Fibroblast of skin of left quadriceps (primary cell): ENCODE measurements around the gene FAM53A.
A peak's percentile ranks its signal among the peaks of the same experiment; 100 is the strongest.
"Not testable (repeated sequence)": the region's sequence is repeated elsewhere in the genome, so short reads cannot be mapped to it uniquely, and the experiment has no call there.

Experiments
- DNase-seq, 2 experiments: peaks; one replicate each; pipeline ENCODE4 v3.0.0-alpha.2; 2013; ENCODE audit warnings: low read depth in 2 of 2

Gene FAM53A

DNA sequence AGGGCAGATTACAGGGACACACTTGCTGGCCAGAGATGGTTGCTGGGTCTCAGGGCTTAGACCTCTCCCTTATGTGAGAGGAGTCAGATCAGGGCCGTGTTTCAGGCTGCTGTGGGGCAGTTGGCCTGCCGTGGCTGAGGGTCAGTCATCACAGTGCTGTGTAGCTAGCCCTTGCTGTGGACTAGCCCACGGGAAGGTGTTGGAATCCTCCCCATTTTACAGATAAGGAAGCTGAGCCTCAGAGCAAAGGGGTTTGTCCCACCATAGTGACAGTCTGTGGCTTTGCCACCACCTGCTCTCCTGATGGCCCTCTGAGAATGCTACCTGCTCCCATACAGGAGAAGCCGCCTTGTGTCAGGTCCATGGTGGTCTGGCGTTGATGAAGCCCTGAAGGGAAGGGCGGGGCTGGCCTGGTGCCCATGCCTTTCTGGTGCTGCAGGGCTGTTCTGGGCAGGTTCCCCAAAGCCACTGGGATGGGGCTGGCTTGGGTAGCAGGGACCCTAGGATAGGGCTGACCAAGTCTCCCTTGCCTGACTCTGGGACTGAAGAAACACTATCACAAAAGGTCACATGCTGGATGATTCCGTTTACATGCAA, 2.4 kb upstream of the FAM53A start:
- no peak for DNase-seq

DNA sequence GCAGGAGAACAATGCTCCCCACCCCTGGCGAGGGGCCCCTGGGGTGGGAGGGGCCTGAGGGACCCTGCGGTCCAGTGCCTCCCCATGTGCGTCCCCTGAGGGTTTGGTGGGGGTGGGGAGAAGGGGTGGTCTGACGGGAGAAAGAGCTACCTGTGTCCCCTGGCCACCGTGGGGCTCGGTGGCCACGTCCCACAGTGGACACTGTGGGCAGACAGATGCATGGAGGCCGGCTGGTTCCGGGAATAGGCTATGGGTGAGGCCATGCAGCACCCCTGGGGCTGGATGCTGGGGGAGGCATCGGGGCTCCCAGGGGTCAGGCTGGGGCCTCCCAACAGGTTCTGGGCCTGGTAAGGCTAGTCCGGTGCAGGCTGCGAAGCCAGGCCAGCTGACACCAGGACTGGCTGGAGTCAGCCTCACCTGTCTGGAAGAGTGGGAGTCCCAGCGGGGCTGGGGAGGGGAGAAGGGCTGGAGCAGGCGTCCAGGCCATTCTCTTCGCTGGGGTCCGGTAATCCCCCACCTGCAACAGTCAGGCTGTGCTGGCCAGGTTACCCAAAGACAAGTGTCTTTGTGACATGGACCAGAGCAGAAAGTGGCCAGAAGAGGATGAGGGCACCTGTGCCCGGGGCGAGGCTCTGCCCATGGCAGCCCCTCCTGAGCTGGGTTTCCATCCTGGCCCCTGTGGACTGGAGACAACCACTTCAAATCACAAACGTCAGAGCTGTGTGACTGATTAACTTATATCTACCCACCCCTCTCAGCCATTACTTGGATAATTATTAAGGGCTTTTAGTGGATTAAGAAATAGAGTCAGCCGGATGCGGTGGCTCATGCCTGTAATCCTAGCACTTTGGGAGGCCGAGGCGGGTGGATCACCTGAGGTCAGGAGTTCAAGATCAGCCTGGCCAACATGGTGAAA, 1.4 kb upstream of the FAM53A start:
- DNase-seq = no peak

DNA sequence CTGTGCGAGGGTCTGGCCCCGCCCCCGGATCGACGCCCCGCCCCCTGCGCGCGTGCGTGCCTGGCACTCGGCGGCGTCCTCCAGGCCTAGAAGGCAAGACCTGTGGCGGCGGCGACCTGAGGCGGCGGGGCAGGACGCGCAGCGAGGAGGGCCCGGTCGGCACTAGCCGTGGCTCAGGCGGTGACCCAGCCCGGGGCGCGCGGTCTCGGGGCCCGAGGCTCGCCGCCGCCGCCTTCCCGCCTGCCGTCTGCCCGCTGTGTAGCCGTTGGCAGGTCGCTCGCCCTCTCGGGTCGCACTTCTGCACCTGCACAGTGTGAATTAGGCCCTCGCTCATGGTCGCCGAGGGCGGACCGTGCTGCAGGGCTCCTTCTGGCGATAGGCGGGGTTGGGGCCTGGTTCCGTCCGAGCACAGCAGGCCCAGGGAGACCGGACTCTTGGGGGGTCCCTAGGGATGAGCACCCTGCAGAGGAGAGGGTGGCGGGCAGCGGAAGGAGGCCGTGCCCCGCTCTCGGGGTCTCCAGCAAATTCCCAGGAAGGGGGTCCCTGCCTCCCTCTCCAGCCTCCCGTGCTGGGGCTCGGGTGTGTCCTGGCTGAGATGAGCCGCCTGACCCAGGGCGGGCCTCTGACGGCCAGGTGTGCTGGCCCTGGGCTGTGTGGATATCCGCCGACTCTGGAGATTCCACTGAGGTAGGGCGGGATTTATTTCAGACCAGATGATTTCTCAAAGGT, 557 bp upstream of the FAM53A start:
- no peak for DNase-seq

DNA sequence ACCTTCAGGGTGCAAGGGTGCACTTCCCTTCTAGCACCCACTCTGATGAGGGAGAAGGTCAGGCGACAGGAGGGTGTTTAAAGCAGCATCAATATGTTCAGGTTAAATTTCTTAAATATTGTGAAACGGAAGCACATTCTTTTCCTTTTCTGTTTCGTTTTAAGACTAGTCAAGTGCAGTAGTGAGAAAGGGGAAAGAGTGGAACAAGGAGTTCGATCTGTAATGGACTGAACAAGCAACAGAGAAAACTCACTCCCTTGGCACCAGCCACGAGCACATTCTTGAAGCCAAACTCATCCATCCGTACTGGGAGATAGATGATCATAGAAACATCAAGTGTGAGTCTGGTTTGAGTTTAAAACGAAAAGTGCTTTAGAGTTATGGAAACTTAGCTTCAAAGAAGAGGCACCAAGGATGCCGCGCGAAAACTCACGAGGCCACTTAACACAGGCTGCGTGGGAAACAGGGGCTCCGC, 815 bp downstream of the FAM53A start:
- DNase-seq = peak; percentile 67 to 72

DNA sequence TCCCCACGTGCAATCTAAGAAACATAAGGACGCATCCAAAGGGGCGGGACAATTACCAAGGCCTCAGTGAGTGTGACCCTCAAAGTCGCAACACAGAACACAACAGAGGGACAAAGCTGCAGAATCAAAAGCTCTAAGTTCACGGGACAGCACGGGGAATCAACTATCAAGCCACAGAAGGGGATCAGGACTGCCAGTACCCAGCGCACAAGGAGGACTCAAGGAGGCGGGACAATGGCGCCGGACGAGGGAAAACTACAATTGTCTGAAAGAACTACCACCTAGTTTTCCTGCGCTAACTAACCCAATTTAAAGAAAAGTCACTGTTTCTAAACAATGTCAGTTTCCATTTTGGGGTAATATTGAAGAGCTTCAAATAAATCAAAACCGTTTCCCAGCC, 1.3 kb downstream of the FAM53A start:
- no peak for DNase-seq

DNA sequence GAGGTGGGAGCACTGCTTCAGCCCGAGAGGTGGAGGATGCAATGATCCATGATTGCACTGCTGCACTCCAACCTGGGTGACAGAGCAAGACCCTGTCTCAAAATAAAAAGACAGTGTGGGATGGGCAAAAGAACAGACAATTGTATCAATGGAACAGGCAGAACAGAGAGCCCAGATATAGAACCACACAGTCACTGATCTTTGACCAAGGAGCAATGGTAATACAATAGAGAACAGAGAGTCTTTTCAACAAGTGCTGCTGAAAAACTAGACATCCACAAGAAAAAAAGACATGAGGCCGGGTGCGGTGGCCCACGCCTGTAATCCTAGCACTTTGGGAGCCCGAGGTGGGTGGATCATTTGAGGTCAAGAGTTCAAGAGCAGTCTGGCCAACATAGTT, 5.9 kb downstream of the FAM53A start:
- no peak for DNase-seq

DNA sequence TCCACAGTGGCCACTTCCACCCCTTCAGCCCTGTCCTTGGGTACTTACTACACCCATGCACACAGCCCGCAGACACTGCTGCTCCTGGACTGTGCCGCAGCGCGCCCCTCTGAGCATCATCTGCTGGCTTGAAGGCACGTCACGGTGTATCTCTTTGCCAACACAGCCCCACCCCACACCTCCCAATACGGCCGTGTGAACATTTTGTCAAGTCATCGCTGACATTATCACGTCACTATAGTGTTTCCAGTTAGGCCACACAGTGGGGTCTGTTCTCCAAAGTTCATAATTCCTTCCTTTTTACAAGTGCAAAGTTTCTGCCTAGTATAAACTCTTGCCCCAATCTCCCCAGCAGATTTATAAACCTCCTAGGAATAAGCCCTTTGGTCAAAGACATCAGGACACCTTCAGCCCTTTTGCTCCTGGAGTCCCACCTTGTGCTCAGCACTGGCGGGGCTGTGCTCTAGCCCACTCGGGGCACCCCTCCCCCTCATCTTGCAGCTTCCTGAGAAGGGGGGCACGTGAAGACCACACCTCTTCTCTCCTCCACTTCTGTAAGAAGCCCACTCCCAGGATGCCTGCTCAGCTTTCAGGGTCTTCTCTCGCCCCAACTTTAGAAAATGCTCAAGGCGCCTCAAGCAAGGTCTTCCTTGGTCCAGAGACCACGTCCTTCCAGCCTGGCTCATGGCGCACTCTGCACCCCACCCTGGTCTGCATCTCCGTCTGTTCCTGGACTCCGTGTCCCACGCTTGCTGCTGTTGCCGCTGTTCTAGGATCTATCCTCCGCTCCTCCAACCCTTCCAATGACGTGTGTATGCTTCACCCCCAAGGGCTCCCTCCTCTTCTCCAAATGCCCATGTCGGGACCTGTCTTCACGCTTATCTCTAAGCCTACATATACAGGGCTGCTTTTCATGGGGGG, 7.2 kb downstream of the FAM53A start:
- DNase-seq = no peak

DNA sequence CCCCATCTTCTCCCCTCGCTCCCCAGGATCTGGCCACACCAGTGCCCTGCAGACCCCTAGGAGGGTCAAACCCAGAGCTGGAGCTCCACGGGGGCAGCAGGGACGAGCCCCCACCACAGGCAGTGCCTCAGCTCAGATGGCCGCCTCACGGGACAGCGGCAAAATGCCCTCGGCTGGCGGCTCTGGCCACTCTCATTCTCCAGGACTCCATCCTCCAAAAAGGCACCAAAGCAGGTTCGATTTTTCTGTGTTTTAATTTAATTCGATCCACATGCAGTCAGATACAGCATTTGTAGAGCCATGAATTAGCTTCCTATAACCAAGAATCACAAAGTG, 8.3 kb downstream of the FAM53A start:
- no peak for DNase-seq

DNA sequence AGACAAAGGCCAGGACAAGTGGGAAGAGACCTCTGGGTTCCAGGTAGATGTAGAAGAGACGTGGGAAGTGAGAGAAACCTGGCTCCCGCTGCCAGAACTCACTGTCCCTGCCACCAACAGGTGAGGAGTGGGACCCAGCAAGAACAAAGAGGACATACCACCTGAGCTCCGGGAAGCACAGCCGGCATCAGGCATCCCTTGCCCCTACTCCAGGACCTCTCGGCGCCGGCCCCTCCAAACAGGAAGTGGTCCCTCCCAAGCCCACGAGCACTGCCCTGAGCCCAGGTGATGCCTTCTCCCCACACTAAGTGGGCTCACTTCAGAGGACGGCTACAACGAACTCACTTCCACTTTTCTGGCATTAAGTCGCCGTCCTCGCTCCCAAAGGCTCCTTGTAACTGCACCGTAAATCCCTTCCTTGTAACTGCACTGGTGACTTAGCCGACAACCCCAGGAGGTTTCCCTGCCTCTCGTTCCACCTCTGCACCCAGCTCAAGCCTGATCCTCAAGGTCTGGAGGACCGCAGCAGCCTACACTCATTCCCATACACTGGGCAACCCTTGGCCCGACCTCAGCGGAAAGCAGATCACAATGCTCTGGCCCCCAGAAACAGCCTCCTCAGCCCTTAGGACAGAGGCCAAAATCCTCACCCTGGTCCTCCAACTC, 8.8 kb downstream of the FAM53A start:
- no peak for DNase-seq

DNA sequence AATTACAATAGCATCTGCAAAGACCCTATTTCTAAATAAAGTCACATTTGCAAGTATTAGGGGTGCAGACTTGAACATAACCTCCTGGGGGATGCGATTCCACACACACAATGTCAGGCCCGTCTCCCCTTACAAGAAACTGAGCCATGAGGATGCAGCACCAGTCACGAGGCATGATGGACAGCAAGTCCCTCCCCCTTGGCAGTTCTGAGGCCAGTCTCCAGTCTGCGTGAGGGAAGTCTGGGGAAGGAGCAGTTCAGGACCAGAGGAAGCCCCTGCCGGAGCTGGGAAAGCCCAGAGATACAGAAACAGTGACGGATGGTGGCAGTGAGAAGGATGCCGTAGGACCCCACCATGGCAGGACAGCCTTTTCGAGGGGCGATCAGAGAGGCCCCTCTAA, 9.4 kb downstream of the FAM53A start:
- DNase-seq = no peak

DNA sequence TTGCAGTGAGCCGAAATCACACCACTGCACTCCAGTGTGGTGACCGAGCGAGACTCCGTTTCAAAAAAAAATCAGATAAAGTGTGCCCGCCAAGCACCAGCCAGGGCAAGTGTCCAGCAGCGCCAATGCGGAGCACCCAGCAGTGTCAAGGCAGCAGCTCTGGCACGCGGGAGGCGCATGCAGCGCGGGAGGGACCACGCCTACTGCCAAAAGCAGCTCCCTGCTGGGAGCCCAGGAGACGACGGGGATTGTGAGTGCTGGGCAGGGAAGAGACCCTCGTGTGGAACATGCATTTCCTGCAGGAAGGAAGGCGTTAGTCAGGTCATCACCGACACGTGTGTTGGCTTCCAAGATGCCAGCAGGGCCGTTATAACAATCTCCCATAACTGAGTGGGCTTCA, 10.4 kb downstream of the FAM53A start:
- DNase-seq = no peak

DNA sequence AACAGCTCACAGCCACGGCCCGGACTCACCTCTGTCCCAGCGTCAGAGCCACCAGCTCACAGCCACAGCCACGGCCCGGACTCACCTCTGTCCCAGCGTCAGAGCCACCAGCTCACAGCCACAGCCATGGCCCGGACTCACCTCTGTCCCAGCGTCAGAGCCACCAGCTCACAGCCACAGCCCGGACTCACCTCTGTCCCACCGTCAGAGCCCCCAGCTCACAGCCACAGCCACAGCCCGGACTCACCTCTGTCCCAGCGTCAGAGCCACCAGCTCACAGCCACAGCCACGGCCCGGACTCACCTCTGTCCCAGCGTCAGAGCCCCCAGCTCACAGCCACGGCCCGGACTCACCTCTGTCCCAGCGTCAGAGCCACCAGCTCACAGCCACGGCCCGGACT, 13.1 kb downstream of the FAM53A start:
- not testable (repeated sequence) for DNase-seq

DNA sequence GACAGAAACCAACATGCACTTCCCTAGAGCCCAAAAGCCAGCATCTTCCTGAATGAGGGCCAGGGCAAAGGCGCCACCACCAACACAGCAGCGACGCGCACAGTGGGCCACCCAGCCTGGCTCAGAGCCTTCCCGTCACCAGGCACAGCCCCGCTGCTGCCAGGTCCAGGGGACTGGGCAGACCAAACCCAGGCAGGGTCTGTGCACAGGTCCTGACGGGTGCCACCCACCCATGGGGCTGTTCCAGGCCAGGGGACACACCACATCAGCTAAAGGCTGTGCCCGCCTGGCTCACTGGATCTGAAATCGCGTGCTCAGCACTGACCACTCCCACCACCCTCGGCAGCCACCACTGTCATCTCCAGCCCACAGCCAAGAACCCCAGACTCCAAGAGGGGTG, 13.8 kb downstream of the FAM53A start:
- no peak for DNase-seq

DNA sequence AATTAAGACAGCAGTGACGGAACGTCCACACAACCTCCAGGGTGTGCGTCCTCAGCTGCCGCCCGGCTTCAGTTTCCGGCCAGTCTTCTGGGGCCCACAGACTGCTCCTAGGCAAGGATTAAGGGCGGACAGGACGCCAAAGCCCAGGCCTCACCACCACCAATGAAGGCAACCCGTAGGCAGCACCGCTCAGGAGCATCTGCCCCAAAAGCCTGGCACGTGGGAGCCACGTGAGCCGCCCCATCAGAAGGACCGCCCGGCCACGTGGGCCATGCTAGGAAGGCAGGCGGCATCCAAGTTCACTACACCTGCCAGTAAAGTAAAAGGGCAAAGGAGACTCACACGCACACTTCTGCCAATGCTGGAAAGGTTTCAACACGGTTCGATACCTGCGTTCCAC, 14.3 kb downstream of the FAM53A start:
- no peak for DNase-seq

DNA sequence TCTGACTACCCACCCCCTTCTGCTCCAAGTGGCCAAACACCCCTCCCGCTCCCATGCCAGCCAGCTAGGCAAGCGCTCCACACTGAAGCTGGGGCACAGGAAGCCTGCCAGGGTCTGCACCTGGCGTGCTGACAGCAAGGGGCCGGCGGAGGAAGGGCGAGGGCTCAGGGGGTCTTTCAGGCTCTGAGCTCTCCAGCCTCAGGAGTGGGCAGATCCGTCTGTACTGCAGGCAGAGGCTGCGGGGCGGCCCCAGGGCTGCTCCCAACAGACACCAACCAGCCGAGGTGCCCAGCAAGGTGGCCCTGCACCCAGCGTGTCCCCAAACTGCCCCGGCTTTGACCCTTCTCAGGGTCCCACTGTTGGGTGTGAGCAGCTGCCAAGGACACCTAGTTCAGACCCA, 14.8 kb downstream of the FAM53A start:
- no peak for DNase-seq

DNA sequence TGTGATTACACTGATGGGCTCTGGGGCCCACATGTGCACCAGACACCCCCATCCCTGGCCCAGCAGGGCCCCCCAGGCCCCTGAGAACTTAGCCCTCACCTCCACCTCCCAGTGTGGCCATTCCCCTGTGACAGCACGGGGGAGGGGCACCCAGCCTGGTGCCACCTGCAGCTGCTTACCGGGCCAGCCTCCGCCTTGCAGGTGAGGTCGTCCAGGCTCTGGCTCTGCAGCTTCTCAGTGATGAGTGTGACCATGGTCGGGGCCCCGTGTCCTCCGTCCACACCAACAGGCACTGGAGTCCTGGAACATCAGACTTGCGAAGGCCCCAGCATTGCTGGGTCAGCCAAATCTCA, 15.6 kb downstream of the FAM53A start:
- no peak for DNase-seq

DNA sequence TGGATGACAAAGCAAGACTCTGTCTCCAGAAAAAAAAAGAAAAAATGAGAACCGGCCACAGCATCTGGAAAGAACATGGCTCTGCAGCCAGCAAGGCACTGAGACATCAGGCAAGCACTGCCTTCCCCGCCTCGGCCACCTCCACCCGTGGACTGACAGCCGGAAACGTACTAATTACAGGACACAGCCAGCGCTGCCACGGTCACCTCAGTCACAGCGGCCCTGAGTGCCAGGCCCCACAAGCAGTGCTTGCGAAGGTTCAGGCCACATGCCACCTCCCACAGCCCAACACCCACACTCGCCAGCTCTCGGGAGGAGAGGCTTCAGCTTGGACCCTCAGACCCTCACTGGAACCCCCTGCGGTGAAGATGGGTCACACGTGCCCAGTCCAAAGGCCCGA, 16.8 kb downstream of the FAM53A start:
- DNase-seq = no peak

DNA sequence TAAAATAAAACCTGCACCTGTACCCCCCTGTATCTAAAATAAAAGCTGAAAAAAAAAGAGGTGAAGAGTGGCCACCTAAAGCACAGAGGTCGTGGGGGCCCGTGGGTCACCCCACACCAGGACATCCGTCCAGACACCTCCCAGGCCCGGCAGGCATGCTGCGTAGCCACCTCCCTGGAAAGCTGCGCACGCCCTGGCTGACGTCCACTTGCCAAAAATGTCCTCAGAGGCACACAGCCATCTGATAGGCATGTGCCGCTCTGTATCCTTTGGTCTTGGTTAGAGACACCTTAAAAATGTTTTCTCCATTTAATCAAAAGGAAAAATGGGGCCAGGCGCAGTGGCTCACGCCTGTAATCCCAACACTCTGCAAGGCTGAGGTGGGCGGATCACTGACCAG, 17.7 kb downstream of the FAM53A start:
- DNase-seq = no peak

DNA sequence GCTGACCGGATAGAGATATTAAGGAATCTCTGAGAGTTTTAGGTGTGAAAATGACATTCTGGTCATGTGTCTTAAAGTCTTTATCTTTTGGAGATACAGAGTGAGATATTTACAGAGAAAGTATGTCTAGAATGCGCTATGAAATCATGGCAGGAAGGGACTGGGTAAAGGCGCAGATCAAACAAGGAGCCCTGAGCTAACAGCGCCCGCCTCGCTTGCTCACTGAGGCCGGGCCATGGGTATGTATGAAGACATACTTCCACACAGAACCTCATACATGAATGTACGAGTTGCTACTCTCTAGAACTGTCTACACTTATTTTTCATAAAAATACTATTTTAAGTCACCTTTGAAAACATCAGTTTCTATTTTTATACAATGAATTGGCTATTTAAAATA, 20.0 kb downstream of the FAM53A start:
- no peak for DNase-seq

DNA sequence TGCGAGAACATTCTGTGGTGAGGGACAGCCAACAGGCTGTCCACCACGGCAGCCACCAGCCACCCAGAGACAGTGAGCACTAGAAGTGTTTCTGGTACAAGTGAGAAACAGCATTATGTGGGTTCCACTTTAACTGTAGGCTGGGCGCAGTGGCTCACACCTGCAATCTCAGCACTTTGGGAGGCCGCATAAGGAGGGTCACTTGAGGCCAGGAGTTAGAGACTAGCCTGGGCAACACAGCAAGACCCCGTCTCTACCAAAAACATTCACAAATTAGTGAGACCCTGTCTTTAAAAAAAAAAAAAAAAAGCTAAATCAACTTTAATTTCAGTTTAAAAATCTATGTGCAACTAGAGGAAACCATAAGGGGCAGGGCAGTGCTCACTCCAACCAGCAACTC, 20.6 kb downstream of the FAM53A start:
- no peak for DNase-seq

DNA sequence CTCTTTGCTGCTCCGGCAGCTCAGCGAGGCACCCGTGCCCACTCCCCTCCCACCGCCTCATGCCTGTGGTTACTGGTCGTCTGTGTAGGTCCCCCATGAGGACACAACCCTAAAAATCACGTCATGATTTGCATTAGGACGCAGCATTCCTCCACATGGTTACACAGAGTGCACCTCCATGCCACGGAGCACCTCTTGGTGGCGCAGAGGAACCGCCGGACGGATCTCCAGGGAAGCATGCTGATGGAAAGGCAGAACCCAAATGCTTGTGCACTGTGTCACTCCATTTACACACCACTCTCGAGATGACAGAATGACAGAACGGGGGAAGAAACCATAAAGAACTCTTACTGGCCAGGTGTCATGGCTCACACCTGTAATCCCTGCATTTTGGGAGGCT, 22.4 kb downstream of the FAM53A start:
- no peak for DNase-seq
